Breast epithelium (tissue), 4 donors: ENCODE results near the gene ANKRD53. TPM values are rescaled to one million over a fixed set of nuclear protein-coding genes. Genes with fewer than 3 reads are reported as not detected.
A peak's percentile ranks its signal among the peaks of the same experiment; 100 is the strongest.
"Not testable (repeated sequence)": the region's sequence is repeated elsewhere in the genome, so short reads cannot be mapped to it uniquely, and the experiment has no call there.

Experiments
- DNase-seq, 2 donors: peaks; one replicate each; pipeline ENCODE4 v3.0.0-alpha.2; 2019; ENCODE audit warnings: low spot score in 2 of 2
- H3K27ac ChIP-seq, 2 donors: fragments of 200-600 bp; sonication (generic) in 1 of 2; one replicate each; pipeline ENCODE4 v1.5.1; 2016 to 2019; ENCODE audit warnings: mild to moderate bottlenecking in 1 of 2
- H3K27me3 ChIP-seq, 2 donors: fragments of 200-600 bp; sonication (generic) in 1 of 2; one replicate each; pipeline versions ENCODE4 v1.5.1 to v1.6.0; 2017 to 2019; ENCODE audit warnings: control low read depth in 1 of 2, mild to moderate bottlenecking in 1 of 2
- H3K36me3 ChIP-seq: fragments of 200-600 bp; one replicate; pipeline ENCODE4 v1.5.1; 2019
- H3K4me1 ChIP-seq, 2 donors: fragments of 200-600 bp; sonication (generic); one replicate each; pipeline ENCODE4 v1.5.1; 2016 to 2019; ENCODE audit warnings: control low read depth in 1 of 2
- H3K4me3 ChIP-seq, 3 donors: fragments of 200-600 bp; sonication (generic); 1 replicate in 2 of 3; 2 replicates in 1 of 3; pipeline ENCODE4 v1.5.1; 2016 to 2019; ENCODE audit warnings: mild to moderate bottlenecking in 3 of 3, moderate library complexity in 2 of 3
- H3K9me3 ChIP-seq, 2 donors: fragments of 200-600 bp; sonication (generic) in 1 of 2; one replicate each; pipeline ENCODE4 v1.5.1; 2016 to 2019; ENCODE audit warnings: control low read depth in 1 of 2
- CTCF ChIP-seq, 3 donors: fragments of 450-650 bp; IDR thresholded peaks; one replicate each; pipeline ENCODE4 v1.5.1; 2016 to 2017; ENCODE audit warnings: antibody characterized with exemption in 3 of 3, mild to moderate bottlenecking in 3 of 3, moderate library complexity in 3 of 3
- POLR2A ChIP-seq: fragments of 450-650 bp; IDR thresholded peaks from one replicate; pipeline ENCODE4 v1.6.1; 2016; ENCODE audit warnings: antibody characterized with exemption, mild to moderate bottlenecking, moderate library complexity
- POLR2AphosphoS5 ChIP-seq, 3 donors: sonication (generic); formaldehyde crosslinking; IDR thresholded peaks; one replicate each; pipeline ENCODE4 v1.6.1; 2017; ENCODE audit warnings: antibody characterized with exemption in 3 of 3
- intact Hi-C: fragments of 100-400 bp; cut with DNase I; formaldehyde crosslinking; loops from one replicate; pipeline ENCODE4 v1.15.1; 2023; ENCODE audit warnings: low total_unique reads
- total RNA-seq, 3 donors: library from RNA; depleted of rRNA; stranded (reverse); fragments of >200 nt; gene quantifications; one replicate each; pipeline ENCODE4 v1.1.0, GENCODE V29; 2016

ANKRD53 gene
- total RNA-seq, 3 donors from 2014 or later: 2.8 to 4.9 (median 3.2) TPM

DNA sequence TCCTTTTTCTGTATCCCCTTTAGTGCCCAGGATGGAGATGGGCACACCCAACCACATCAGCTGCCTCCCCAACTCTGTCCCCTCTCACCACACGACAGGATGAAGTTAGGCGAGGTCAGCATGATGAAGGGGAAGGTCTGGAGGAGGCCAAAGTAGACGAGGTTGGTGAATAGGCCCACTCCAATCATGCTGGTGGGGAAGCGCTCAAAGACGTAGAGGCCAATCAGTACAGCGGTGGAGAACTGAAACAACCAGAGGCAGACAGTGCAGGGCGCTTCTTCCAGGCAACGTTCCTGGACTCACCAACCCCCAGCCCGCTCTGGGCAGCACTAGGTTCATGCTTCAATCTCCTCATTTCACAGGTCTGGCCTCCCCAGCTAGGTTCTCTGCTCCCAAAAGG, 13.3 kb downstream of the ANKRD53 start:
- H3K4me1 ChIP-seq: peaks cover 2 to 9% of the 10 kb centered on the region in 2 donors
- DNase-seq: no peak
- intact Hi-C loops: no loop called here

DNA sequence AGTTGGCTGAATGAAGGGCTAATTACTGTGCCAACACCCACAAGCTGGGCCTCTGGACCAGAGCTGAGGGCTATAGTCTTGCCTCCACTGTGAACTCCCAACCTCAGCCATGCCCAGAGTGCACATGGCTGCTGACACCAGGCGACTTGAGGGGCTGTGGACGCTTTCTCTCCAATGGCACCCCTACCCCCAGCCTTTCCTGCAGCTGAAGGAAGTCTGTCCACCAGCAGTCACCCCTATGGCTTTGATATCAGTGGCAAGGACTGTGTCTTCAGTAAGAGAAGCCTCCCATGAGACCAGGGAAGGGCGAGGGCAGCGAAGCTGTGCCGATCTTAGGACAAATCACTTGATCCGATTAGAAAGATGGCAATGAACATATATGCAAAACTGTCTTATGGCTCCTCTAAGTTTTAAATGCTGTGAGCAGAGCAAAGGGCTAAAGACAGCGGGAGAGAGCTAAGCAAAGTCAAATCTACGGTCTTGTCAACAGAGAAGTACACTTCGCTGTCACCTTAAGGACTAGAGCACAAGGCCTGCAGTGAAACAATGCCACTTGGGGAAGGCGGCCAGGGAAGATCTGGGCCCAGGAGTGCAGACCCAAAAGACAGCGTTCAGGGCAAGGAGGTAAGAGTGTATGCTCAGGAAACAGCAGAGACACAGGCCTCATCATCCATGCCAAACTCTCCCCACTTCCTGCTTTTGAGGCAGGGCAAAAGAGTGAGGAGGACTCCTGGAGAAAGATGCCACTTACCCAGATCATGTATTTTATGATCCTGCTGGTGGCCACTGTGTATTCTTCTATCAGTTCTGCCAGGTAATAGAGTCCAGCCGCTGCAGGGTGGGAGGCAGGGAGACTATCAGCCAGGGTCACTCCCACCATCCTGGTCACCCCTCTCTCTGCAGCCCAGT, 14.8 kb downstream of the ANKRD53 start:
- Histone ChIP-seq H3K36me3 (no peaks in the 10 kb centered on the region), H3K9me3 (no peaks in the 10 kb centered on the region), H3K27ac (peak overlapping the region; percentile 88 to 89), H3K4me1 (peaks cover 2 to 9% of the 10 kb centered on the region in 2 donors), H3K27me3 (no peaks in the 10 kb centered on the region), H3K4me3 (peak overlapping the region; percentile 84 to 100 (median 85))
- TF ChIP-seq POLR2A: no peak
- TF ChIP-seq CTCF (IDR thresholded peaks at IDR 0.05): no peak
- TF ChIP-seq POLR2AphosphoS5 (IDR thresholded peaks at IDR 0.05): no peak
- intact Hi-C loops: no loop called here
- no peak for DNase-seq

More for the DNA sequence above, 13.3 kb downstream of the ANKRD53 start:
- Histone ChIP-seq H3K27me3 (no peaks in the 10 kb centered on the region), H3K27ac (no peak overlapping the region), H3K9me3 (no peaks in the 10 kb centered on the region), H3K36me3 (no peaks in the 10 kb centered on the region), H3K4me3 (no peak overlapping the region)
- TF ChIP-seq CTCF (IDR thresholded peaks at IDR 0.05) (no peak), POLR2A (no peak), POLR2AphosphoS5 (IDR thresholded peaks at IDR 0.05) (no peak)

DNA sequence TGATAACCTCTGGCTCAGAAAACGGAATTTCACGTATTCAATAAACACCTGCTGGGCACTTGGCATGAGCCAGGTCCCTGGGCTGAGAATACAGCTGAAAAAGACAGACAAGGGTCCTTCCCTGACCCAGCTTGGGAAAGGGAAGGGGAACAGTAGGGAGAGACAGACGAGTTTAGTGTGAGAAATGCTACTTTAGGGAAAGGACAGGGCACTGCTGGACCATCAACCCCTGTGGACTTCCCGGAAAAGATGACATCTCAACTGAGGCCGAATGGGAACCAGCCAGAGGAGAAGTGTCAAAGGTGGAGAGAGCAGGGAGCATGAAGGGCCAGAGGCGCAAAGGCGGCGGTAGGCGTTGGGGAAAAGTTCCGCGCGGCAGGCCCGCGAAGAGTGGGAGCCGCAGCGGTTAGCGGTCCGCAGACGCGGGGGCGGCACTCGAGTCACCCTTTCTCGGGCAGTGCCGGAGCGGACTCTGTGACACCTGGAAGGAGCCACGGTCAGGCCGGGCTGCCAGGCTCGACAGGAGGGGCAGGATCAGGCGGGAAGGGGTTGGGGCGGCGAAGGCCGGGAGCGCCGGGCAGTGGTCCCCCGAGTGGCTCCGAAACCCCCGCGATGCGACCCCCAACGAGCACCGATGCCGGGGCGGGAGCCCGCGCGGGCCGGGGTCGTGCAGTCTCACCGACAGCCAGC, 15.7 kb downstream of the ANKRD53 start:
- peak overlapping the region; percentile 88 to 89 for H3K27ac ChIP-seq

GRCh38 chr2:70994699-70995425, 16.4 kb downstream of the ANKRD53 start, which contains the start of gene TEX261:
Gene TEX261, minus strand, starts transcription at chr2:70994873. Its CDS starts 116 bp downstream, at chr2:70994757.
- H3K4me1 ChIP-seq: peaks cover 2 to 9% of the 10 kb centered on the region in 2 donors
- no peaks in the 10 kb centered on the region for H3K36me3 ChIP-seq
- H3K27me3 ChIP-seq: no peaks in the 10 kb centered on the region
- H3K27ac ChIP-seq: peak within 1 kb of the TSS; percentile 88 to 89
- DNase-seq: peak; percentile 76 to 84
- intact Hi-C loops: no loop called here
- H3K4me3 ChIP-seq: peak within 1 kb of the TSS; percentile 84 to 100 (median 85)
- no peaks in the 10 kb centered on the region for H3K9me3 ChIP-seq
- TF ChIP-seq POLR2A: no peak
- TF ChIP-seq POLR2AphosphoS5 (IDR thresholded peaks at IDR 0.05): peak in 1 of 3 donors; percentile 32
- peak in 1 of 3 donors; percentile 53 for TF ChIP-seq CTCF (IDR thresholded peaks at IDR 0.05)

More for the DNA sequence above, 15.7 kb downstream of the ANKRD53 start:
- no peak for DNase-seq
- Histone ChIP-seq H3K4me1 (peaks cover 2 to 9% of the 10 kb centered on the region in 2 donors), H3K9me3 (no peaks in the 10 kb centered on the region), H3K4me3 (peak overlapping the region; percentile 84 to 100 (median 85)), H3K36me3 (no peaks in the 10 kb centered on the region), H3K27me3 (no peaks in the 10 kb centered on the region)
- intact Hi-C loops: no loop called here
- no peak for TF ChIP-seq POLR2A

GRCh38 chr2:70995426-70995729, 16.9 kb downstream of the ANKRD53 start:
- Histone ChIP-seq H3K27ac (peak overlapping the region; percentile 88 to 89), H3K36me3 (no peaks in the 10 kb centered on the region), H3K4me3 (peak overlapping the region; percentile 84 to 100 (median 85)), H3K9me3 (no peaks in the 10 kb centered on the region), H3K4me1 (peaks cover 2 to 9% of the 10 kb centered on the region in 2 donors), H3K27me3 (no peaks in the 10 kb centered on the region)
- intact Hi-C loops: no loop called here
- no peak for DNase-seq
- TF ChIP-seq CTCF (IDR thresholded peaks at IDR 0.05) (peak in 2 of 3 donors; percentile 27 to 36), POLR2A (no peak)

DNA sequence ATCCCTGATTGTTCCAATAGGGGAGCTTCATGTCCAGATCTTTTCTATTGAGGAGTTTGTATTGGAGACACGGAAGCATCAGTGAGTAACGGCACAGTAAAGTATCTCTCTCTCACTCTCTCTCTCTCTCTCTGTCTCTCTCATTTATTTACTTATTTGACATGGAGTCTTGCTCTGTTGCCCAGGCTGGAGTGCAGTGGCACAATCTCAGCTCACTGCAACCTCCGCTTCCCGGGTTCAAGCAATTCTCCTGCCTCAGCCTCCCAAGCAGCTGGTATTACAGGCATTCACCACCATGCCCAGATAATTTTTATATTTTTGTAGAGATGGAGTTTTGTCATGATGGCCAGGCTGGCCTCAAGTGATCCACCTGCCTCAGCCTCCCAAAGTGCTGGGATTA, 20.5 kb downstream of the ANKRD53 start:
- H3K27me3 ChIP-seq, H3K36me3 ChIP-seq, H3K27ac ChIP-seq, DNase-seq, H3K4me1 ChIP-seq, H3K9me3 ChIP-seq, intact Hi-C loops, H3K4me3 ChIP-seq: not testable (repeated sequence)
